SH-SY5Y (cell line): ENCODE results near the gene GSTA2.

ENCODE experiments used
- GATA2 ChIP-seq: IDR thresholded peaks from 2 replicates; pipeline ENCODE4 v1.6.1; 2011; ENCODE audit warnings: mild to moderate bottlenecking, low read depth, low read length
- GATA3 ChIP-seq: IDR thresholded peaks from 2 replicates; pipeline ENCODE4 v1.6.1; 2011; ENCODE audit warnings: low read depth, mild to moderate bottlenecking, low read length, moderate library complexity

GRCh38 chr6:52754443-52754842 lies 8.8 kb downstream of the GSTA2 start:
- TF ChIP-seq GATA2 = no peak
- TF ChIP-seq GATA3 = no peak
